Activated T-helper 1 cell treated with anti-CD3 and anti-CD28 coated beads, Interleukin-2, amount 50 U/mL, for 16 hours (primary cell): ENCODE measurements around the gene COL4A6.

Source experiments
- DNase-seq, 2 donors: peaks; one replicate each; pipeline ENCODE4 v3.0.0-alpha.2; 2020; ENCODE audit warnings: low read depth in 1 of 2, low spot score in 1 of 2

Gene COL4A6

GRCh38 chrX:108275732-108276131 is 162.5 kb downstream of the COL4A6 start:
- DNase-seq = no peak

DNA sequence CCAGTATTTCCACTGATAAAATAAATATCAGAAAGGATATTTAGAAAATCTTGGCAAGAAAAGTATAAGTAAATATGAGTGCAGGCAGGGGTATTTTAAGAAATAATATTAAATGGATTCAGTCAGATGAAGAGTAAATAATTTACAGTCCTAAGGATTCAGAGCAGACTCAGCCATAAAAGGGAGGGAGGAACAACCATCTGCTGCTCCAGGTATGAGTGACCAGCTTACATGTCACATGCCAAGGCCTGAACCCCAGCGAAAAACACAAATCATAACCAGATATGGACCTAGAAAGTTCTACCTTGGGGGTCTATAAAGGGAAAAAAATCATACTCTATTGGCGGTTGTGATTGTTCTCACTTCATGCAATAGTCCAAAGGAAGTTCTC is 166.8 kb downstream of the COL4A6 start:
- DNase-seq = no peak

- no peak for DNase-seq
Measured at GRCh38 chrX:108270739-108271396, 167.4 kb downstream of the COL4A6 start.

DNA sequence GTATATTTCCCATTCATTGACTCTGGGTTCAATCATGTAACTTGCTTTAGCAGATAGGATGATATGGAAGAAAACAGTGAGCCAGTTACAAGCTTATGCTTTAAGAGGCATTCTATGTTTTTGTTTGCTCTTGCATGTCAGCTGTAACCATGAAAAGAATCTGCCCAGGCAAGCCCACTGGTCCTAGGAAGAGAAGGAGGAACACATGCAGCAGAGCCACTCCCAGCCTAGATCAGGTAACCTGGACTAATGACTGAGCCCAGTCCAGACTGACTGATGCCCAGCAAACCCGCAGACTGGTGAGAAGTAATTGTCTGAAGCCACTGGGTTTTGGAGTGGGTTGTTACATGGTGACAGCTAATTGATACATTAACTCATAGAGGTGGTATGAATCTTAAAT is 167.9 kb downstream of the COL4A6 start:
- DNase-seq = no peak

DNA sequence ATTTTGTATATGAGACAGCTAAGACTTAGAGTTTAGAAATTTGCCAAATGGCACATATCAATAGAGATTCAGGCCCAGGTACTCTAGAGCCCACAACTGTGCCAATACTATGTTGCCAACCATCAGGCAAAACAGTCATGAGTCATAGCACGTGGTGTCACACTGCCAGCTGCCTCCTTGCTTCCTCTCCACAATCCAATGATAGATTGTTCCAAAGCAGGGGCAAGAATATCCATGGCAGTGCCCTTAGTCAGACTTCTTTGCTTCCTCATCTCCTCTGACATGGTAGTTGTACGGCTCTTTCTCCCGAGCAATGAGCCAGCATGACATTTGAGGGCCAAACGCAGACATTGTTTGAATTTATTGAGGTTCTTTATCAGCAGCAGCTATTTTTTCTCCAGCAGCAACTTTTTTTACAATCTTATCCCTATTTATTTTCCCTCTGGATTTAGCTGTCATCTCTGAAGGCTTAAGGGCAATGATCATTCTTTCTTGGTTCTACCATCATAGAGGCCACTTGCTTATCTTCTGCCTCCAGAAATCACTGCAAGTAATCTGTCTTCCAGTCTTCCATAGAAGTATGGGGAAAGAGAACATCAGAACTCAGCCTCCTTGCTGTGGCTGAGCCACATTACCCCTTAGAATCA is 169.7 kb downstream of the COL4A6 start:
- DNase-seq = no peak

GRCh38 chrX:108267557-108267956 is 170.7 kb downstream of the COL4A6 start:
- no peak for DNase-seq

DNA sequence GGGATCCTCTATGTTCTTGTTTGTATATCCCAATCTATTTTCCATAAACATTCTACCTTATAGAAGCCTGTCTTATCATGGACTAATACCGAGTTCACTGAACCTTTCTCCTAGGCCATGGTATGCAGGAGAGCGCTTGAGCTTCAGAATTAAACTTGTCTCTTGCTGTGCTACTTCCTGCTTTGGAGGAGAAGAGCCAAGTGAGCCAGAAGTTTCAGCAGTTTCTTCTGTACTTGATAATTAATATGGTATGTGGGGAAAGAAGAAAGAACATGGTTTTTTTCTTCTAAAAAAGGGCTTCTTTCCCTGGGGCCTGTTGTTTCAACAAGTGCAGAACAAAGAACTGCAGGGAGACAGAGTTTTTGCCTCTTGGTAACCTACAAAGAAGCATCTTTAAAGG is 173.8 kb downstream of the COL4A6 start:
- no peak for DNase-seq

DNA sequence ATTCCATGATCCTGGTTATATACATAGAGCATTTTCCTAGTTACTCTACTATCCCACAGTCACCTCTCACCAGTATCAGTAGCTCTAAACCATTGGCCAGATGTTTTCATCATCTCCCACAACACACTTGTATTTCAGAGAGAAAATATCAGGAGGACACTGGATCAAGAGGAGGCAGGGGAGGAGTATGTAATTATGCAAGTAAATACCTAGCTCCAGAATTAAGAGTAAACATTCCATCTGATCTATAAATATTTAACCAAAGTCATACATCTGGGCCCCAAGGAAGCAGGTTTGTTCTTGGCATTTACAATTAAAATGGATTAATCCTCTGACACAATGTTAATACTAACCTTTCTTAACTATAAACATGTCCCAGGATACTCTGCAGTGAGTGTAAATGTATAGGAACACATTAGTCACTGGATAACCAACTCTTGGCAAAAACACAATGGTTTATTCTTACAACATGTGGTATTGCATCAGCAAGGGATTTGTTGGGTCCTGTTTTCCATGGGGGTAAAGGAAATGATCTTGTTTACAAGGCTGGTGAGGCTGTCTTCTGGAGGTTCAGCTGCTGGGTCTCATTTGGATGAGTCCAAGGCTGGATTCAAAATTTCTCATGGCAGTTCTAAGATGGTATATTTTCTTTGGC is 176.5 kb downstream of the COL4A6 start:
- no peak for DNase-seq

- DNase-seq = no peak
Measured at GRCh38 chrX:108257556-108257955, 180.7 kb downstream of the COL4A6 start.

DNA sequence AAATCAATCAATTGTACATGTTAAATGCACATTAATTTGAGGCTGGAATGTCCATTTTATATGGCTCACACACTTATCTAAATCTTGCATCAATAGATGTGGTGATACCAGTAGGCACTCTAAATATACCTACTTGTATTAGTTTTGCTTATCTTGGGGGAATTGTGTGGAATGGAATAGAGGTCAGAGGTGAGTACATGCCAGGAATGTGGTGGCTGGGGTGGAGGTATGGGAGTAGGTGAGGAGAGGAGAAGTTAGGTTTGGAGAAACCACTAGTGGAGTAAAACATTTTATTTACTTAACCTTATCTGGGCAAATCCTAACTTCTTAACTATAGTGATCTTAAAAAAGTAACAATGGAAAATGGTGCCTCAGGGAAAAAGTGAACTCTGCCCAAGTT is 183.6 kb downstream of the COL4A6 start:
- DNase-seq = no peak

- DNase-seq = no peak
Measured at GRCh38 chrX:108250654-108251579, 187.3 kb downstream of the COL4A6 start.

GRCh38 chrX:108246304-108246954 is 191.8 kb downstream of the COL4A6 start:
- DNase-seq = no peak

- DNase-seq = no peak
Measured at GRCh38 chrX:108245462-108245861, 192.8 kb downstream of the COL4A6 start.

GRCh38 chrX:108235986-108236385 is 202.2 kb downstream of the COL4A6 start:
- no peak for DNase-seq

GRCh38 chrX:108230574-108230973 is 207.6 kb downstream of the COL4A6 start:
- DNase-seq = no peak

DNA sequence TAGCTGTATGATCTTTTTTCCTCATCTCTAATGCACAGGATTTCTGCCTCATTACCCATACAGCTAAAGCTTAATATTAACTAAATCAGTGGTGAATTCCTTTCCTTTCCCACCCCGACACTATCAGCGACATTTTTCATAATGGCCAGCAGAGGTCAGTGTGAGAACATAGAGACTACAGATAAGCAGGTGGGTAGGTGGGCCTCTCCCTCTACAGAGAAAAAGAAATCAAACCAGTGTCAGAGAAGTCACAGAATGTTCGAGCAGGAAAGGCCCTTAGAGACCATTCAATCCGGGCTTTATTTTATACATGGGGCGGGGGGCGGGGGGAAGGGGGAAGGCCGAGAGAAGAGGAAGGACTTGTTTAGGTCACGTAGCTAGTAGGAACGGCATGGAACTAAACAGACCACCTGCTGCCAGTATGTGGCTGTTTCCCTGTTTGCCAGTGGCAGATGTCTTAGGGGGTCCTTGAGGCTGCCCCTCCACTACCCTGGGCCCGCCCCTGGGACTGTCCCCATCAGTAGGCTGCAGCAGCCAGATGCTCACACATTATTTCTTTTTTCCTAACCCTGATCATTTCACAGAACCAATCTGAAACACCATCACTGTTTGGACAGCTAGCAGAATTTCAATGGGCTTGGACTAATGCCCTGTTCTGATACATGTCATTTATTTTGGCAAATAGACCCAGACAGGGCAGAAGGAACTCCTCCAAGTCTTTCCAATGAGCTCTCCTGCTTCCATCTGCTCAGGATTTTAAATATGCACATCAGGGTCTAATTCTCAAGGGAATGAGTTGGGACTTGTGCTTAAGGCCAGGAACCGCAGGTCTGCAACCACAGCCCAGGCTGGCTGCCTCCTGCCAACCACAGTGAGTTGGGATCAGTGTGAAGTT is 213.2 kb downstream of the COL4A6 start:
- no peak for DNase-seq

DNA sequence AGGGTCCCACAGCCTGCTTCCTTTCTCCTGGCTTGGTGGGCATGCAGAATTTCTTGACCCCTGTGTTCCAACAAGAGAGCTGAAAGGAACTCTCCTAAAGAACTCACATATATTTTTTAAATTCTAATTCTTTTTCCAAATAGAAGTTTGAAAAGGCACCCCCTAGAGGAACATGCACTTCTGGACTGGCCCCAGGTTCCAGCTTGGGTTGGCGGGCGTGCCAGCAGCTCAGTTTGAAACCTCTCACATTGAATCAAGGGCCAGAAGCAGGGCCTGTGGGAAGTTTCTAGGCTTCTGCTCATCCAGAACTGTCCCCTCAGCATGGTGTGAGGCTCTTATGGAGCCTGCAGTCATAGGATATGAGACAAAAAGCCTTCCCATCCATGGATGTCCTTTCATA is 214.0 kb downstream of the COL4A6 start:
- DNase-seq = no peak

DNA sequence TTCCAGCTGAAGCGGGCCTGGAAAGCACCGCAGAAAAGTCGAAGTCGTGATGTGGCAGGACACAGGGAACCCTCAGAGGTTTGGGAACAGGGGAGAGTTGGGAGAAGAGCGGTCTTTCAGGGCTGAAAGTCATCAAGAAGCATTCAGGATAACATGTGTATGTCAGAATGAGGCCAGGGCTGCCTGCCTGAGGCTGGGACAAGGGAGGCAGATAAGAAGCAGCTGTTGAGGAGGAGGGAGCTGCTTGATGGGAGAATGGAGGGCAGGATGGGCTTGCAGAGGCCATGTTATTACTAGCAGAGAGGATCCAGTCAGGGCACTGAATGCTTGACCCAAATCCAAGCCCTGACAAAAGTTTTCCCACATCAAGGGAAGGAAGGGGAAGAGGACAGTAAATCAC is 214.6 kb downstream of the COL4A6 start:
- no peak for DNase-seq

- DNase-seq = no peak
Measured at GRCh38 chrX:108221301-108221864, 216.8 kb downstream of the COL4A6 start.
